ENCODE data around the gene TEX14.
A peak's percentile ranks its signal among the peaks of the same experiment; 100 is the strongest.
"Not testable (repeated sequence)": the region's sequence is repeated elsewhere in the genome, so short reads cannot be mapped to it uniquely, and the experiment has no call there.

Gene TEX14

GRCh38 chr17:58692239-58693055 is 602 bp upstream of the TEX14 start, which contains the start of gene RAD51C:
TSS of gene RAD51C (plus strand) at chr17:58692602. CDS start at chr17:58692644, 42 bp downstream.
- peak; percentile 15 for TF ChIP-seq CTCF (conservative IDR thresholded peaks at IDR 0.05; ENCODE audit: low read depth, low read length)

GRCh38 chr17:58690033-58690432 is 1.8 kb downstream of the TEX14 start:
- DNase-seq (ENCODE audit: low read depth): not testable (repeated sequence)

More at GRCh38 chr17:58692239-58693055, 602 bp upstream of the TEX14 start, which contains the start of gene RAD51C:
- peak within 1 kb of the TSS; percentile 77 for H3K4me3 ChIP-seq (ENCODE audit: low read depth, low read length)
- peak; percentile 89 for DNase-seq (ENCODE audit: low read depth)

GRCh38 chr17:58688521-58688920 is 3.3 kb downstream of the TEX14 start:
- no peak overlapping the region for H3K4me3 ChIP-seq (ENCODE audit: low read depth, low read length)
- DNase-seq (ENCODE audit: low read depth): no peak
- no peak for TF ChIP-seq CTCF (conservative IDR thresholded peaks at IDR 0.05; ENCODE audit: low read depth, low read length)

More at GRCh38 chr17:58690033-58690432, 1.8 kb downstream of the TEX14 start:
- H3K4me3 ChIP-seq (ENCODE audit: low read depth, low read length): not testable (repeated sequence)

GRCh38 chr17:58686980-58687379 is 4.9 kb downstream of the TEX14 start:
- no peak for TF ChIP-seq CTCF (conservative IDR thresholded peaks at IDR 0.05; ENCODE audit: low read depth, low read length)
- peak; percentile 20 for DNase-seq (ENCODE audit: low read depth)
- no peak overlapping the region for H3K4me3 ChIP-seq (ENCODE audit: low read depth, low read length)

GRCh38 chr17:58684462-58684861 is 7.4 kb downstream of the TEX14 start:
- H3K4me3 ChIP-seq (ENCODE audit: low read depth, low read length); DNase-seq (ENCODE audit: low read depth): not testable (repeated sequence)

- no peak overlapping the region for H3K4me3 ChIP-seq (ENCODE audit: low read depth, low read length)
- DNase-seq (ENCODE audit: low read depth): no peak
- TF ChIP-seq CTCF (conservative IDR thresholded peaks at IDR 0.05; ENCODE audit: low read depth, low read length): no peak
These were observed 7.8 kb downstream of the TEX14 start for GRCh38 chr17:58684003-58684402.

GRCh38 chr17:58680038-58680369 is 11.8 kb downstream of the TEX14 start:
- no peak for TF ChIP-seq CTCF (conservative IDR thresholded peaks at IDR 0.05; ENCODE audit: low read depth, low read length)
- no peak for DNase-seq (ENCODE audit: low read depth)
- no peak overlapping the region for H3K4me3 ChIP-seq (ENCODE audit: low read depth, low read length)

All from choroid plexus epithelial cell (primary cell).